ENCODE data around the gene HLA-DMA. TPM values are rescaled to one million over a fixed set of nuclear protein-coding genes. Genes with fewer than 3 reads are reported as not detected.

The HLA-DMA gene
- total and polyA plus RNA-seq, 2 of the 4 experiments (the other 2 are of a cell fraction) = 2.3 to 8.3 TPM

GRCh38 chr6:33000055-33000454, 47.2 kb upstream of the HLA-DMA start:
- no peaks in the 10 kb centered on the region for H3K9me3 ChIP-seq (ENCODE audit: control insufficient read depth, insufficient read depth, low read length)
- H3K56ac ChIP-seq (ENCODE audit: extremely low read depth, insufficient read depth, low read length) = no peak overlapping the region
- ChIA-PET POLR2A (ENCODE audit: unreplicated experiment) (no interaction called here), CTCF (no interaction called here)
- no peak overlapping the region for H3K9ac ChIP-seq (ENCODE audit: low read depth, low read length)
- intact Hi-C loops (cut with micrococcal nuclease) (no loop called here), dilution Hi-C loops (cut with HindIII; ENCODE audit: low sequenced_read_pairs, unreplicated experiment) (no loop called here), in situ Hi-C loops (cut with MboI; ENCODE audit: low sequenced_read_pairs) (no loop called here)
- H2BK120ac ChIP-seq (ENCODE audit: low read depth, low read length) = no peak overlapping the region
- no peak overlapping the region for H3K4me3 ChIP-seq (ENCODE audit: insufficient read depth, low read depth, low read length)
- no peak overlapping the region for H2BK15ac ChIP-seq (ENCODE audit: low read depth, low read length)
- no peak overlapping the region for H3K14ac ChIP-seq (replicated peaks; ENCODE audit: low read depth, low read length)
- no peak overlapping the region for H4K8ac ChIP-seq (ENCODE audit: low read depth in 2 of 2, low read length in 2 of 2)
- H2BK20ac ChIP-seq (ENCODE audit: low read depth, low read length) = no peak overlapping the region
- no peaks in the 10 kb centered on the region for H3K79me1 ChIP-seq (ENCODE audit: low read depth in 1 of 2, low read length in 2 of 2)
- H3K9me1 ChIP-seq (ENCODE audit: insufficient read depth, low read length) = no peaks in the 10 kb centered on the region
- H2AFZ ChIP-seq (replicated peaks; ENCODE audit: low read length, poor library complexity) = no peak overlapping the region
- no peak overlapping the region for H4K5ac ChIP-seq (ENCODE audit: low read depth, low read length)
- H3K4me2 ChIP-seq (ENCODE audit: low read depth, low read length) = no peak overlapping the region
- no peak overlapping the region for H3K18ac ChIP-seq (ENCODE audit: low read depth, low read length)
- H3K36me3 ChIP-seq (ENCODE audit: control insufficient read depth, insufficient read depth, low read length) = no peaks in the 10 kb centered on the region
- peaks cover 41% of the 10 kb centered on the region for H3K27me3 ChIP-seq (ENCODE audit: control insufficient read depth, insufficient read depth, low read length)
- H4K91ac ChIP-seq (ENCODE audit: insufficient read depth, low read depth, low read length) = no peak overlapping the region
- no peak overlapping the region for H2AK5ac ChIP-seq (ENCODE audit: low read depth, low read length)
- H3K27ac ChIP-seq (ENCODE audit: insufficient read depth, low read length) = no peak overlapping the region
- ATAC-seq (ENCODE audit: low read depth) (no peak), DNase-seq (no peak)
- no TSS peak for BruUV-seq (replicated peaks)
- no peaks in the 10 kb centered on the region for H4K20me1 ChIP-seq (ENCODE audit: insufficient read depth, low read length)
- no peak overlapping the region for H2BK5ac ChIP-seq (ENCODE audit: low read depth, low read length, poor library complexity, severe bottlenecking)
- TF ChIP-seq CHD1 (IDR thresholded peaks at IDR 0.05; ENCODE audit: low read depth, low read length) (no peak), CEBPB (IDR thresholded peaks at IDR 0.05; ENCODE audit: low read depth, low read length) (no peak), SMC3 (IDR thresholded peaks at IDR 0.05; ENCODE audit: low read depth, low read length) (no peak), POLR2A (IDR thresholded peaks at IDR 0.05; ENCODE audit: low read depth, low read length) (no peak)
- no peaks in the 10 kb centered on the region for H3K4me1 ChIP-seq (ENCODE audit: control insufficient read depth, insufficient read depth, low read length)
- WGBS, 2 experiments (ENCODE audit: extremely low coverage in 2 of 2, insufficient read length in 1 of 2) = 57% methylated on average over 3 of the region's 8 CpGs; no CpG with 5 or more reads in 1 of the 2 experiments
- H3K4ac ChIP-seq (ENCODE audit: low read depth, low read length) = no peak overlapping the region
- H3K23ac ChIP-seq (ENCODE audit: low read depth, low read length) = no peak overlapping the region
- H2AK9ac ChIP-seq (replicated peaks; ENCODE audit: low read depth, low read length, poor library complexity) = no peak overlapping the region
